Calu3 (cell line): ENCODE results near the gene TENM4. TPM values are rescaled to one million over a fixed set of nuclear protein-coding genes. Genes with fewer than 3 reads are reported as not detected.

Source experiments
- BruUV-seq: library from RNA; stranded (reverse); fragments of 400-500 nt; replicated peaks from 2 replicates; lab custom pipeline; 2021; lab: Mats Ljungman, UMichigan
- CTCF ChIA-PET: fragments of 300-600 bp; sonication (Branson Sonifier 250); formaldehyde crosslinking; loops from one replicate; lab custom pipeline; 2022; ENCODE audit warnings: antibody characterized with exemption; lab: Charles Lee
- DNase-seq: peaks from one replicate; pipeline ENCODE4 v3.0.0; 2022
- H3K27ac Mint-ChIP-seq: one replicate; pipeline ENCODE4 v1.8.0; 2022; ENCODE audit warnings: mixed read lengths; ENCODE audit not compliant: unreplicated experiment
- H3K27me3 Mint-ChIP-seq: one replicate; pipeline ENCODE4 v1.8.0; 2022; ENCODE audit warnings: mixed read lengths; ENCODE audit not compliant: unreplicated experiment
- H3K36me3 Mint-ChIP-seq: one replicate; pipeline ENCODE4 v1.8.0; 2022; ENCODE audit warnings: mild to moderate bottlenecking, moderate library complexity, mixed read lengths; ENCODE audit not compliant: insufficient read depth, unreplicated experiment
- H3K4me1 Mint-ChIP-seq: one replicate; pipeline ENCODE4 v1.8.0; 2022; ENCODE audit warnings: mild to moderate bottlenecking, low read depth, mixed read lengths; ENCODE audit not compliant: unreplicated experiment
- H3K4me3 Mint-ChIP-seq: one replicate; pipeline ENCODE4 v1.8.0; 2022; ENCODE audit warnings: mild to moderate bottlenecking, low read depth, moderate library complexity, mixed read lengths; ENCODE audit not compliant: unreplicated experiment
- H3K9me3 Mint-ChIP-seq: one replicate; pipeline ENCODE4 v1.8.0; 2022; ENCODE audit warnings: low read depth, mixed read lengths; ENCODE audit not compliant: unreplicated experiment
- intact Hi-C: fragments of 100-400 bp; cut with micrococcal nuclease; formaldehyde crosslinking; loops from one replicate; pipeline ENCODE4 v1.10.0; 2022; ENCODE audit not compliant: unreplicated experiment
- total RNA-seq: library from RNA; stranded (reverse); gene quantifications from 2 replicates; pipeline ENCODE4 v1.2.3, GENCODE V29; 2022
- TF ChIP-seq, protein P1 (sequence below): fragments of 200-600 bp; IDR thresholded peaks from one replicate; pipeline ENCODE4 v1.8.0; 2022; ENCODE audit warnings: antibody characterized with exemption; ENCODE audit not compliant: unreplicated experiment

Gene TENM4
- total RNA-seq, 1 experiment from 2014 or later, result not detected

GRCh38 chr11:78647266-78647915, 793.4 kb downstream of the TENM4 start:
- no TSS peak for BruUV-seq
- intact Hi-C loops, result loop anchor here (10.0 kb wide), 1 partner anchor 847 kb away; no protein-coding TSS in a partner anchor
- Mint-ChIP-seq H3K27me3 (peaks cover 93% of the 10 kb centered on the region), H3K27ac (no peak overlapping the region), H3K9me3 (no peaks in the 10 kb centered on the region), H3K4me3 (no peak overlapping the region), H3K4me1 (no peaks in the 10 kb centered on the region), H3K36me3 (no peaks in the 10 kb centered on the region)
- TF ChIP-seq, protein P1, sequence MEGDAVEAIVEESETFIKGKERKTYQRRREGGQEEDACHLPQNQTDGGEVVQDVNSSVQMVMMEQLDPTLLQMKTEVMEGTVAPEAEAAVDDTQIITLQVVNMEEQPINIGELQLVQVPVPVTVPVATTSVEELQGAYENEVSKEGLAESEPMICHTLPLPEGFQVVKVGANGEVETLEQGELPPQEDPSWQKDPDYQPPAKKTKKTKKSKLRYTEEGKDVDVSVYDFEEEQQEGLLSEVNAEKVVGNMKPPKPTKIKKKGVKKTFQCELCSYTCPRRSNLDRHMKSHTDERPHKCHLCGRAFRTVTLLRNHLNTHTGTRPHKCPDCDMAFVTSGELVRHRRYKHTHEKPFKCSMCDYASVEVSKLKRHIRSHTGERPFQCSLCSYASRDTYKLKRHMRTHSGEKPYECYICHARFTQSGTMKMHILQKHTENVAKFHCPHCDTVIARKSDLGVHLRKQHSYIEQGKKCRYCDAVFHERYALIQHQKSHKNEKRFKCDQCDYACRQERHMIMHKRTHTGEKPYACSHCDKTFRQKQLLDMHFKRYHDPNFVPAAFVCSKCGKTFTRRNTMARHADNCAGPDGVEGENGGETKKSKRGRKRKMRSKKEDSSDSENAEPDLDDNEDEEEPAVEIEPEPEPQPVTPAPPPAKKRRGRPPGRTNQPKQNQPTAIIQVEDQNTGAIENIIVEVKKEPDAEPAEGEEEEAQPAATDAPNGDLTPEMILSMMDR, result no peak
- CTCF ChIA-PET, result interaction anchor here (0.9 to 3.7 kb wide), 9 partner anchors 25 to 452 kb away, joined by 3 to 76 read pairs (median 3); no protein-coding TSS in a partner anchor
- no peak for DNase-seq

- no peak overlapping the region for H3K4me3 Mint-ChIP-seq
- intact Hi-C loops, result loop anchor here (1.0 to 10.0 kb wide), 3 partner anchors 69 to 848 kb away; no protein-coding TSS in a partner anchor
- H3K36me3 Mint-ChIP-seq, result no peaks in the 10 kb centered on the region
These were observed 794.2 kb downstream of the TENM4 start for GRCh38 chr11:78646564-78647185.

DNA sequence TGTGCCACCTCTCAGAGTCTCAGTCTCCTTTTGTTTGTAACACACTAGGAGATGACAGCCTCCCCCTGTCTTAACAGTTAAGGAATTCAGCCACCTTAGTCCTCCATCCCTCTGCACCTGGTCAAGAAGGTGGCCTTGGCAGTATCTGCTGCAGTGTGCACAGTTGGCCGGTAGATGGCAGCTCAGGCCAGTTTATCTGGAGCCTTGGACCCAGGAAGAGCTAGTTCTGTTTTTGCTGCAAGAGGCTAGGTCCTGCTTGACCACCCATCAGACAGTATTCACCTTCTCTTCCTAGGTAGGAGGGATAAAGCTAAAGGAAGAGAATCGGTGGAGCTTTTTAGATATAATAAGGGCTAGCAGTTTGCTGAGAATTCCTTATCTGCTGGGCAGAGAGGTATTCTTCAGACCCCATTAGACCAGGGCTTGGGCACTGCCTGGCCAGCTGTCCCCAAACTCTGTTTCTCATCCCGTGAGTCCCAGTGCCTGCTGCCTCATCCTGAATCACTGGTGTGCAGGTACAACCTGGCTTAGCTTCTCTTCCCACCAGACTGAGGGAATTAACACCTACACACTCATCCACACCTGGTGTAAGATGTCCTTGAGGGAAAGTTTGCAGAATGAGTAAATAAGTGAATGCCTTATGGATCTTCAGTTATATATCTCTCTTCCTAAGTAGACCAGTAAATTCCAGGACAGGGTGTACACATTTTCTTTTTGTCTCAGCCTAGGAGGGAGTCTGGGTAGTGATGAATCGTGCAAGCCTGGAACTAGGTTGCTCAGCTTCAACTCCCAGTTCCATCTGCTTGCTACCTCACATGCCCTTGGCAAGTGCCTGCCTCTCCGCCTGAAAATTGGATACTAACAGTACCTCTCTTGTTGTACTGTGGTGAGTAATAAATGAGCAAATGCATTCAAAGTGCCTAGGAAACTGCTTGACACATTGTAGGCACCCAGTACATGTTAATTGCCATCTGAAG, 795.3 kb downstream of the TENM4 start:
- no peak overlapping the region for H3K27ac Mint-ChIP-seq
- intact Hi-C loops, result loop anchor here (1.0 to 10.0 kb wide), 5 partner anchors 70 to 849 kb away; no protein-coding TSS in a partner anchor
- TF ChIP-seq, protein P1, result peak; percentile 88
- peak; percentile 78 for DNase-seq
- no peak overlapping the region for H3K4me3 Mint-ChIP-seq
- H3K27me3 Mint-ChIP-seq, result peaks cover 82% of the 10 kb centered on the region
- H3K9me3 Mint-ChIP-seq, result no peaks in the 10 kb centered on the region
- CTCF ChIA-PET, result interaction anchor here (0.6 to 3.7 kb wide), 23 partner anchors 9 to 735 kb away, joined by 3 to 76 read pairs (median 4); no protein-coding TSS in a partner anchor
- no peaks in the 10 kb centered on the region for H3K36me3 Mint-ChIP-seq
- H3K4me1 Mint-ChIP-seq, result no peaks in the 10 kb centered on the region
- no TSS peak for BruUV-seq

More at GRCh38 chr11:78646564-78647185, 794.2 kb downstream of the TENM4 start:
- DNase-seq, result peak; percentile 74
- BruUV-seq, result no TSS peak
- Mint-ChIP-seq H3K9me3 (no peaks in the 10 kb centered on the region), H3K27me3 (peaks cover 93% of the 10 kb centered on the region), H3K4me1 (no peaks in the 10 kb centered on the region), H3K27ac (no peak overlapping the region)
- TF ChIP-seq, protein P1, result peak; percentile 78
- CTCF ChIA-PET, result interaction anchor here (0.6 to 3.7 kb wide), 14 partner anchors 10 to 734 kb away, joined by 3 to 76 read pairs (median 4); no protein-coding TSS in a partner anchor

- H3K4me3 Mint-ChIP-seq, result no peak overlapping the region
- no peak for DNase-seq
- BruUV-seq, result no TSS peak
- TF ChIP-seq, protein P1, result no peak
- H3K9me3 Mint-ChIP-seq, result no peaks in the 10 kb centered on the region
- no peaks in the 10 kb centered on the region for H3K36me3 Mint-ChIP-seq
- no peaks in the 10 kb centered on the region for H3K4me1 Mint-ChIP-seq
- CTCF ChIA-PET, result interaction anchor here (3.7 kb wide), 1 partner anchor 317 kb away, joined by 51 read pairs; no protein-coding TSS in a partner anchor
- peaks cover 63% of the 10 kb centered on the region for H3K27me3 Mint-ChIP-seq
- H3K27ac Mint-ChIP-seq, result no peak overlapping the region
- intact Hi-C loops, result loop anchor here (2.0 to 10.0 kb wide), 2 partner anchors 153 to 851 kb away; no protein-coding TSS in a partner anchor
These were observed 797.2 kb downstream of the TENM4 start for GRCh38 chr11:78643676-78644056.
